Spleen (tissue), 7 donors: ENCODE results near the gene PARD6G.

Experiments used
- CTCF ChIP-seq, 11 experiments: fragments of 200-600 bp in 7 of 11; fragments of 450-650 bp in 4 of 11; sonication (generic) in 4 of 11; IDR thresholded peaks in 8 of 11; conservative IDR thresholded peaks in 3 of 11; 1 replicate in 7 of 11; 2 replicates in 4 of 11; pipeline versions ENCODE4 v1.4.0 to v1.8.0; 2016 to 2021; ENCODE audit warnings: antibody characterized with exemption in 11 of 11, inconsistent platforms in 4 of 11, mild to moderate bottlenecking in 1 of 11
- POLR2A ChIP-seq, 3 donors: fragments of 450-650 bp; IDR thresholded peaks; one replicate each; pipeline ENCODE4 v1.5.1; 2017; ENCODE audit warnings: antibody characterized with exemption in 3 of 3, mild to moderate bottlenecking in 1 of 3
- POLR2AphosphoS5 ChIP-seq, 3 donors: sonication (generic); formaldehyde crosslinking; IDR thresholded peaks; one replicate each; pipeline ENCODE4 v1.5.1; 2017; ENCODE audit warnings: antibody characterized with exemption in 3 of 3
- donor health status: DM: no; HTN: no; CAD: no; lungs with moderate emphysema.
- donor health status: DM: no; HTN: no; CAD: no.
- donor health status: DM: no; HTN: no; CAD: no.

- TF ChIP-seq CTCF (IDR thresholded peaks at IDR 0.05 in 8 of 11, conservative IDR thresholded peaks at IDR 0.05 in 3 of 11): no peak
- TF ChIP-seq POLR2A (IDR thresholded peaks at IDR 0.05): no peak
- TF ChIP-seq POLR2AphosphoS5 (IDR thresholded peaks at IDR 0.05): peak in 2 of 3 donors; percentile 6 to 67
These were observed 71.7 kb downstream of the PARD6G start for GRCh38 chr18:80175451-80176204.
